GM19395 (cell line): Measurements from ENCODE around the gene SRPK3.

Source experiments
- ATAC-seq: cut with Tn5 transposase; IDR thresholded peaks from one replicate; pipeline ENCODE4 v1.9.1; 2021; ENCODE audit warnings: mild to moderate bottlenecking, moderate library complexity; ENCODE audit not compliant: unreplicated experiment

SRPK3 gene

DNA sequence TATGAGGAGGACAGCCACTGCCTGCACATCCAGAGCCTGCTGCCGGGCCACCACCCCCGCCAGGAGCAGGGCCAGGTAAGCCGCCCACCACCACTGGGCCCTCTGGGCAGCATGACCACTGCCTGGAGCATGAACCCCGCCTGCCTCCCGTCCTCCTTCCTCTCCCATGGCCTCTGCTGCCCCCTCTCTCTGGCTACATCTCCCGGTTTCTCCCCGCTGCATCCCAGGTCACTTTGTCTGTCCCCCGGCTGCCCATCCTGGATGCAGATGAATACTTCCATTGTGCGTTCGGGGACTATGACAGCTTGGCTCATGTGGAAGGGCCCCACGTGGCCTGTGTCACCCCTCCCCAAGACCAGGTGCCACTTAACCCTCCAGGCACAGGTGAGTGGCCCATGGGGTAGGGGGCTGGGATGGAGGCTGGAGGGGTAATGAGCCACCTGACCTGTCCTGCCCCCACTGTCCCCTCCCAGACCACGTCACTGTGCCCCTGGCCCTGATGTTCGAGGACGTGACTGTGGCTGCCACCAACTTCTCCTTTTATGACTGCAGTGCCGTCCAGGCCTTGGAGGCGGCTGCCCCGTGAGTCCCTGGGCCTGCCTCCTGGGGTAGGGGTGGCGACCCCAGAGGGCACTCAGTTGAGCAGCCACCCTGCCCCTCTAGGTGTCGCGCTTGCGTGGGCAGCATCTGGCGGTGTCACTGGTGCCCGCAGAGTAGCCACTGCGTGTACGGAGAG lies 10.8 kb upstream of the SRPK3 start:
- ATAC-seq: no peak

DNA sequence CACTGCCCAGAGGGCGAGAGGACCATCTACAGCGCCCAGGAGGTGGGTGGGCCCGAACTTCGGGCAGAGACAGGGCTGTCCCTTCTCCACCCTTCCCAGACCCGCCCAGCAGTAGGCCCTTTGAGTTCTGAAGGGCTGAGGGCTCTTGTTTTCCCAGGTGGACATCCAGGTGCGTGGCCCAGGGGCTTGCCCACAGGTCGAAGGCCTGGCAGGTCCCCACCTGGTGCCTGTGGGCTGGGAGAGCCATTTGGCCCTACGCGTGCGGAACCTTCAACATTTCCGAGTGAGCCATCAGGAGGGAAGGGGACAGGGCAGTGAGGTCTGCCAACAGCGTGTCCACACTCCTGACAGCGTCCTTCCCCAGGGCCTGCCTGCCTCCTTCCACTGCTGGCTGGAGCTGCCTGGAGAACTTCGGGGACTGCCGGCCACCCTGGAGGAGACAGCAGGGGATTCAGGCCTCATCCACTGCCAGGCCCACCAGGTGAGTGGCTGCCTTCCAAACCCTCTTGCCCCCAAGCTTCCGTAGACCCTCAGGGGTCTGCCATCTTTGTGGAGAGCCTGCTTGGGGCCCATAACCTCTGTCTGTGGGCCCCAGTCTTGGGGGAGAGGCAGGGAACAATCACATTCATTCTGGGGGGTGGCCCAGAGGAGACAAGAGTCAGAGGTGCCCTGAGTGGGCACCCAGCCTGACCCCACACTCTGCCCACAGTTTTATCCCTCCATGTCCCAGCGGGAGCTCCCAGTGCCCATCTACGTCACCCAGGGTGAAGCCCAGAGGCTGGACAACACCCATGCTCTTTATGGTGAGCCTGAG lies 10.0 kb upstream of the SRPK3 start:
- ATAC-seq: no peak

DNA sequence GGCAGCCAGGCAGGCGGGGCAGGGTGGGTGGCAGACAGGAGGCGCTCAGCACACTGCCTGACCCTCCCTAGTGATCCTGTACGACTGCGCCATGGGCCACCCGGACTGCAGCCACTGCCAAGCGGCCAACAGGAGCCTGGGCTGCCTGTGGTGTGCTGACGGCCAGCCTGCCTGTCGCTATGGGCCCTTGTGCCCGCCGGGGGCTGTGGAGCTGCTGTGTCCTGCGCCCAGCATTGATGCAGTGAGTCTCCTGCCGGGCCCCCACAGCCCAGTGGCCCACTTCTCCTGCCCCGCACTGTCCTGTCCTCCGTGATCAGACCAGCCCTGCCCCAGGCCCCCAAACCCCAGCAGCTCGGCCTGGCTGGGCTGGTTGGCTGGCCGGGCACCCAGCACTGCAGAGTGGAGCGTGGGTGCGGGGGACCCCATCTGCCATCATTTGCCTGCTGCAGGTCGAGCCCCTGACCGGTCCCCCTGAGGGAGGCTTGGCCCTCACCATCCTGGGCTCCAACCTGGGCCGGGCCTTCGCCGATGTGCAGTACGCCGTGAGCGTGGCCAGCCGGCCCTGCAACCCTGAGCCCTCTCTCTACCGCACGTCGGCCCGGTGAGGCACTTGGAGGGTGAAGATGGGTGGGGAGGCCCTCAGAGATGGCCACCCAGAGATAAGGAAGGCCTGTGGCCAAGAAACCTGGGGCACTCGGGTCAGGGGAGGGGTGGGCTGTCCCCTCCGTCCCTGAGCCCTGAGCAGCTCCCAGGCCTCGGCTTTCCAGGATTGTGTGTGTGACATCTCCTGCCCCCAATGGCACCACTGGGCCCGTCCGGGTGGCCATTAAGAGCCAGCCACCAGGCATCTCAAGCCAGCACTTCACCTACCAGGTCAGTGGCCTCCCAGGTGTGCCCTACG lies 9.2 kb upstream of the SRPK3 start:
- ATAC-seq: no peak

DNA sequence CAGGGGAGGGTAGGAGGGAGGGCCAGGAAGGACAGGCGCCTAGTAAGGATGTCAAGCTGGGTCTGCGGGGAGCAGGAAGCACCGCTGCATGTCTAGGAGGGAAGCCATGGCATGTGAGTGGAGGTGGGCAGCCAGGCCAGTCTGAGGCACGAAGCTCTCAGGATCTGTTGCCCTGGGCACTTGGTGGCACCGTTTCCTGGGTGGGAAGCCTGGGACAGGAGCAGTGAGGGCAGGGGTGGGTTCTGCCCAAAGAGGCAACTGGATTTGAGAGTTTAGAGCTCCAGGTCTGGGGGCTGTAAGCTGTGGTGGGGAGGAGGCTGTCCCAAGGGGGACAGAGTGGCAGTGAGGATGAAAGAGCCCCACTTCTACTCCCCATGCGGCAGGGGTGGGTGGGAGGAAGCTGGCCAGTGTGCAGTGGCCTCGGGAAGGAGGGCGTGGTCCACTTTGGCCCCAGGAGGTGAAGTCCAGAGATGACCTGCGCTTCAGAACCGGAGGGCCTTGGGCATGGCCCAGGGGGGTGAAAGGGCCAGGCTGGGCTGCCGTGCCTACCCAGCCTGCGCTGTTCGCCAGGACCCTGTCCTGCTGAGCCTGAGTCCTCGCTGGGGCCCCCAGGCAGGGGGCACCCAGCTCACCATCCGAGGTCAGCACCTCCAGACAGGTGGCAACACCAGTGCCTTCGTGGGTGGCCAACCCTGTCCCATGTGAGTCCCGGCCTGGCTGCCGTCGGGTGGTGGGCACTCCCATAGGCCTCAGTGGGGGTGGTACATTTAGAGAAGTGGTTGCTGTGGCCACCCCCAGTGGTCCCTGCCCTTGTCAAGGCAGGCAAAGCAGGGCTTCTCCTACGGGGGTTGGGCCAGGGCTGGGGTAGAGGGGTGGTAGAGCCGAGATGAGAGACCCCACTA lies 8.3 kb upstream of the SRPK3 start:
- ATAC-seq: no peak

DNA sequence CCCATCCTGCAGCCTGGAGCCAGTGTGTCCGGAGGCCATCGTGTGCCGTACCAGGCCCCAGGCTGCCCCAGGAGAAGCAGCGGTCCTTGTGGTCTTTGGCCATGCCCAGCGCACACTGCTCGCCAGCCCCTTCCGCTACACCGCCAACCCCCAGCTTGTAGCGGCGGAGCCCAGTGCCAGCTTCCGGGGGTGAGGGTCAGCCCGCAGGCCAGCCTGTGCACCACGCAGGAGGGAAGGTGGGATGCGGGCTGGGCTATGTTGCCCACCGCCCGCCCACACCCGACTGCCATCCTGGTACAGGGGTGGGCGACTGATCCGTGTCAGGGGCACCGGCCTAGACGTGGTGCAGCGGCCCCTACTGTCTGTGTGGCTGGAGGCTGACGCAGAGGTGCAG lies 7.6 kb upstream of the SRPK3 start:
- ATAC-seq: no peak

DNA sequence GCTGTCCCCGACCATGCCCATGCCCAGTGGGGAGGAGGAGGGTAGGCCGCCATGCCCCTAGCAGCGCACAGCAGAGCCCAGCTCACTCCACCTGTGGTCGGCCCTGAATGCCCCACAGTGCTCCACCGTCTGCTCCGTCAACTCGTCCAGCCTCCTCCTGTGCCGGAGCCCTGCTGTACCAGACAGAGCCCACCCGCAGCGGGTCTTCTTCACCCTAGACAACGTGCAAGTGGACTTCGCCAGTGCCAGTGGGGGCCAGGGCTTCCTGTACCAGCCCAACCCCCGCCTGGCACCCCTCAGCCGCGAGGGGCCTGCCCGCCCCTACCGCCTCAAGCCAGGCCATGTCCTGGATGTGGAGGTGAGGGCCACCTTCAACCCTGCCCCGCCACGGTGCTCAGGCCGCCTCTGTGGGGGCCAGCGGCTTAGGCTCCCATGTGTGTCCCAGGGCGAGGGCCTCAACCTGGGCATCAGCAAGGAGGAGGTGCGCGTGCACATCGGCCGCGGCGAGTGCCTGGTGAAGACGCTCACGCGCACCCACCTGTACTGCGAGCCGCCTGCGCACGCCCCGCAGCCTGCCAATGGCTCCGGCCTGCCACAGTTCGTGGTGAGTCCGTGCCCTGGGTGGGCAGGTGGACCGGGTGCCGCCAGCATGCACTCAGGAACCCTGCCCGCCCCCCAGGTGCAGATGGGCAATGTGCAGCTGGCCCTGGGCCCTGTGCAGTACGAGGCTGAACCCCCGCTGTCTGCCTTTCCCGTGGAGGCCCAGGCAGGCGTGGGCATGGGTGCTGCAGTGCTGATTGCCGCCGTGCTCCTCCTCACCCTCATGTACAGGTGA lies 6.9 kb upstream of the SRPK3 start:
- ATAC-seq: no peak

DNA sequence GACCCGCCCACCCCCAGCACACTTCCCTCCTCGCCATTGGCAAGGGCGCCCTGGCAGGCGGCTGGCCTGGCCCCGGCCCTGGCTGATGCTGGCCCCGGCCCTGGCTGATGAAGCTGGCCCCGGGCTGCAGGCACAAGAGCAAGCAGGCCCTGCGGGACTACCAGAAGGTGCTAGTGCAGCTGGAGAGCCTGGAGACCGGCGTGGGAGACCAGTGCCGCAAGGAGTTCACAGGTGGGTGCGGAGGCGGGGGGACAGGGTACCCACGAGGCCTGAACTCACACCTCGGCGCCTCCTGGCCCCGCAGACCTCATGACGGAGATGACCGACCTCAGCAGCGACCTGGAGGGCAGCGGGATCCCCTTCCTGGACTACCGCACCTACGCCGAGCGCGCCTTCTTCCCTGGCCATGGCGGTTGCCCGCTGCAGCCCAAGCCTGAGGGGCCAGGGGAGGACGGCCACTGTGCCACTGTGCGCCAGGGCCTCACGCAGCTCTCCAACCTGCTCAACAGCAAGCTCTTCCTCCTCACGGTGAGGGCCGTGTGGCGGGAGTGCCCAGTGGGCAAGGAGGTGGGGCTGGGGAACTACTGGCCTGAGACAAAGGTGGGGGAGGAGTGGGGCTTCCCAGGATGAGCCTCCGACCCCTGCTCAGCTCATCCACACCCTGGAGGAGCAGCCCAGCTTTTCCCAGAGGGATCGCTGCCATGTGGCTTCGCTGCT lies 6.1 kb upstream of the SRPK3 start:
- ATAC-seq: no peak

DNA sequence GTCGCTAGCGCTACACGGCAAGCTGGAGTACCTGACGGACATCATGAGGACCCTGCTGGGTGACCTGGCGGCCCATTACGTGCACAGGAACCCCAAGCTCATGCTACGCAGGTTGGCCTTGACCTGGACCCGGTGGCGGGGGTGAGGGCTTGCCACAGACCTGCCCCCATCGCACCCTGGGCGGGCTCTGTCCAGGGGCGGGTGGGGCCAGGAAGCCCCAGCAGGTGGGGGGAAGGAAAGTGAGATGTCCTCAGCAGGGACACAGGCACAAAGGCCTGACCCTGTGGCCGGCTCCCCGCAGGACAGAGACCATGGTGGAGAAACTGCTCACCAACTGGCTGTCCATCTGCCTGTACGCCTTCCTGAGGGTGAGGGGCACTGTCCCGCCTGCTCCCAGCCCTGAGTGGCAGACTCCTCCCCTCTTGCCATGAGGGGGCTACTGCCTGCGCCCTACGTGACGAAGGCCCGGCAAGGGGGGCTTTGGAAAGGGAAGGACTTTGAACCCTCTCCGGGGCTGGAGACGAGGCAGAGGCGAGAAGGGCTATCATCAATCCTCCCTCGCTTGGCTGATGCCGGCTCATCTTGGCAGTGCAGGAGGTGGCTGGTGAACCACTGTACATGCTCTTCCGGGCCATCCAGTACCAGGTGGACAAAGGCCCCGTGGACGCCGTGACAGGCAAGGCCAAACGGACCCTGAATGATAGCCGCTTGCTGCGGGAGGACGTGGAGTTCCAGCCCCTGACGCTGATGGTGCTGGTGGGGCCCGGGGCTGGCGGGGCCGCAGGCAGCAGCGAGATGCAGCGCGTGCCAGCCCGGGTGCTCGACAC lies 5.3 kb upstream of the SRPK3 start:
- no peak for ATAC-seq

DNA sequence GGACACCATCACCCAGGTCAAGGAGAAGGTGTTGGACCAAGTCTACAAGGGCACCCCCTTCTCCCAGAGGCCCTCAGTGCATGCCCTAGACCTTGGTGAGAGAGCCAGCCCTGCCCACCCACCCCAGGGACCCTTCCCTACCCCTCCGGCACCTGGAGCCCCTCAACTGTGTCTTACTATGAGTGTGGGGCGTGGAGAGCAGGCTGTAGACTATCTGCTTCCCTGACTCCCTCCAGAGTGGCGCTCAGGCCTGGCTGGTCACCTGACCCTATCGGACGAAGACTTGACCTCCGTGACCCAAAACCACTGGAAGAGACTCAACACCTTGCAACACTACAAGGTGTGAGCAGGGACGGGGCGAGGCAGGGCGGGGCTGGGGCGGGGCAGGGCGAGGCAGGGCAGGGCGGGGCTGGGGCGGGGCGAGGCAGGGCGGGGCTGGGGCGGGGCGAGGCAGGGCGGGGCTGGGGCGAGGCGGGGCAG lies 4.7 kb upstream of the SRPK3 start:
- ATAC-seq: no peak

DNA sequence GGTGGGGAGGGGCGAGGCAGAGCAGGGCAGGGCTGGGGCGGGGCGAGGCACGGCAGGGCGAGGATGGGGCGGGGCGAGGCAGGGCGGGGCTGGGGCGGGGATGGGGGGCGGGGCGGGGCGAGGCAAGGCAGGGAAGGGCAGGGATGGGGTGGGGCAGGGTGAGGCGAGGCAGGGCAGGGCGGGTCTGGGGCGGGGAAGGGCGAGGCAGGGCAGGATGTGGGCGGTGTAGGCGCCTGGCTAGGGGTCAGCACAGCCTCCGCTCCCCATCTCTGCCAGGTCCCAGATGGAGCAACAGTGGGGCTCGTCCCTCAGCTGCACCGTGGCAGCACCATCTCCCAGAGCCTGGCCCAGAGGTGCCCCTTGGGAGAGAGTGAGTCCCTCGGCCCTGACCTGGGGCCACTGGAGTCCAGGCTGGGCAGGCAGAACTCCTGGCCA lies 4.2 kb upstream of the SRPK3 start:
- ATAC-seq: no peak

DNA sequence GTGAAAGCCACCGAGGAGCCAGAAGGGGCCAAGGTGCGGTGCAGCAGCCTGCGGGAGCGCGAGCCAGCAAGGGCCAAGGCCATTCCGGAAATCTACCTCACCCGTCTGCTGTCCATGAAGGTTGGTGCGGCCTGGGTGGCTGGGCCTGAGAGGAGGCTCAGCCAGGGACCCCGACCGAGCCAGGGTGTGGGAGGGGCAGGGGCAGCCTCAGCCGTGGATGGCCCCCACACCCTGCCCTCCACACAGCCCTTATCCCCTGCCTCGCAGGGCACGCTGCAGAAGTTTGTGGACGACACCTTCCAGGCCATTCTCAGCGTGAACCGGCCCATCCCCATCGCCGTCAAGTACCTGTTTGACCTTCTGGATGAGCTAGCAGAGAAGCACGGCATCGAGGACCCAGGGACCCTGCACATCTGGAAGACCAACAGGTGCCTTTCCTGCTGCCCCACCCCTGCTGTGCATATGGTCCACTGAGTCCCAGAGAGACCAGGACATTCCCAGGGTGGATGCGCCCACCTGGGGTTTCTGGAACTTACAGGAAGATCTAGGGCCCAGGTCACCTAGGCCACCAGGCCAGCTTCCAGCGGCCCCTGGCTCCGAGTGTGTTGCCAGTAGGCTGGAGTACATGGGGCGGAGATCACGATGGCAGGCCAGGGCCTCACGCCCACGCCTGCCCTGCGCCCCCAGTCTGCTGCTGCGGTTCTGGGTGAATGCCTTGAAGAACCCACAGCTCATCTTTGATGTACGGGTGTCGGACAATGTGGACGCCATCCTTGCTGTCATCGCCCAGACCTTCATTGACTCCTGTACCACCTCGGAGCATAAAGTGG lies 3.4 kb upstream of the SRPK3 start:
- no peak for ATAC-seq

DNA sequence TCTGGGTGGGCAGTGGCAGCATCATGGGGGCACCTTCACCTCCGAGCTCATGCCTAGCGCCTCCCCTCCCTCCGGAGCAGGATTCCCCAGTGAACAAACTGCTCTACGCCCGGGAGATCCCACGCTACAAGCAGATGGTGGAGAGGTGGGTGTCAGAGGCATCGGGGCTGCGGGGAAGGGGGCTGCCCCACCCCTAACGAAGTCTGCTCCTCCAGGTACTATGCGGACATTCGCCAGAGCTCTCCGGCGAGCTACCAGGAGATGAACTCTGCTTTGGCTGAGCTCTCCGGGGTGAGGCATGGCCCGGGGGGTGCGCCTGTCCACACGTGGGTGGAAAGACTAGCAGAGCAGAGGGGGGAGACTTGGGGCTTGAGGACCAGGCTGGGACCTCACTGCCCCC lies 2.7 kb upstream of the SRPK3 start:
- no peak for ATAC-seq

DNA sequence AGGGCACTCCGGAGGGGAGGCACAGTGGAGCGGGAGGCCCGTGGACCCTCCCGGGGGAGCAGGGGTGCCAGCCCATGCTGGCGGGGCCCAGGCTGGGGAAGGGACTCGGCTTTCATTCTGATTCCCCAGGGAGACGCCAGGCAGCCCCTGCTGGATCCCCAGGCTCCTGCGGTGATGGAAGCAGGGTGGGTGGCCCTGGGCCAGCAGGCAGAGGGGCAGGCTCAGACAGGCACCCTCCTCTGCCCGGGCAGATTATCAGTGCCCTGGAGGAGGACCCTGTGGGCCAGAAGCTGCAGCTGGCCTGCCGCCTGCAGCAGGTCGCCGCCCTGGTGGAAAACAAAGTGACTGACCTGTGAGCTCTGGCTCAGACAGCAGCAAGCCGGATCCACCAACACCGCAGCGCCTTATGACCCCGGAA lies 2.1 kb upstream of the SRPK3 start:
- no peak for ATAC-seq

DNA sequence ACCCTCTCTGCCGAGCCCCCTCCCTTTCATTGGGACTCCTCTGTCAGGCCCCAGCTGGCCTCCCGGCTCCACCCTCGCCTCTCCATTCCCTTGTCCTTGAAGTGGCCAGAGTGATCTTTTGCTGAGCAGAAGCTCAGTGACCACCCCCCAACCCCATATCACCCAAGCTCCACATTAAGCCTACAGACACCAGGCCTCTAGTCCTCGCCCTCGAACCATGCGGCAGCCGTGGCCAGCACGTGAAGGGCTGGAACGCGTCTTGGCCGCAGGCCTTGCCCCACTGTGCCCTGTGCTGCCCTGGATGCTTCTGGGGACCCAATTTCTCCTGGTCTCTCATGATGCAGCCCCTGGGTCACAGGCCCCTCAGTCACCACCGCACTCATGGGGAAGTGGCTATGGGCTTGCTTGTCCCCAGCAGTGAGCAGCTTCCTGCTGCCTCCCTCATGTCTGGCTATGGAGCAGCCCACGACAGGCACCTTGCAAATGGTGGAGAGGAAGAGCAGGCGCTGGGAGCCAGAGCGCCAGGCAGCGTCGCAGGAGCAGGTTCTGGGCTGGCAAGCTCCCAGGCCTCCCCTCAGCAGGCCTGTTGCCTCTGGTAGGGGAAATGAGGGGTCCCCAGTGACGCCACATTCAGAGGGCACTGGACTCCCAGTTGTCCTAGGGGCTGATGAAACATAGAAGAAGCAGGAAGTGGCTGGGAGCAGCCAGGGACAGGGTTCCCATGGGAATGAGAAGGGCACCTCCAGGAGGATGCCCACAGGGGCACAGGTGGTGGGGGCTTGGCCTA lies 757 bp upstream of the SRPK3 start:
- ATAC-seq: no peak

DNA sequence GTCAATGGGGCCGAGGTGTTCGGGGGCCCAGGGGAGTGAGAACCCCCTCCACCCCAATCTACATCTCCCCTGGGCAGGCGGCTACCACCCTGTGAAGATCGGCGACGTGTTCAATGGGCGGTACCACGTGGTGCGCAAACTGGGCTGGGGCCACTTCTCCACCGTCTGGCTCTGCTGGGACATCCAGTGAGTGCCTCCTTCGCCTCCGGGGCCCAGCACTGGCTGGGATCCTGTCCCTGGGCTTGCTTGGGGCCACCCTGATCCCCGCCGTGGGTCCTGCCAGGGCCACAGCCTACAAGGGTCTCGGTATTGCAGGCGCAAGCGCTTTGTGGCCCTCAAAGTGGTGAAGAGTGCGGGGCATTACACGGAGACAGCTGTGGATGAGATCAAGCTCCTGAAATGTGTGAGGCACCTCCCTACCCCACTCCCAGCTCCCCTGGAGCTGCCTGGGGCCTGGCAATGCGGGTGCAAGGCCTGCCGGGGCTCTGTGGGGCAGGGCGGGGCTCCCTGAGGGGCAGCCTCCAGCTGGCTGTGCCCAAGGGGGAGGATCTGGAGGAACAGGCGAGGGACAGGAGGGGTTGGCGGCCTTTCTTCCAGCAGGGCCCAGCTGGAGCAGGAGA lies 697 bp downstream of the SRPK3 start:
- no peak for ATAC-seq

DNA sequence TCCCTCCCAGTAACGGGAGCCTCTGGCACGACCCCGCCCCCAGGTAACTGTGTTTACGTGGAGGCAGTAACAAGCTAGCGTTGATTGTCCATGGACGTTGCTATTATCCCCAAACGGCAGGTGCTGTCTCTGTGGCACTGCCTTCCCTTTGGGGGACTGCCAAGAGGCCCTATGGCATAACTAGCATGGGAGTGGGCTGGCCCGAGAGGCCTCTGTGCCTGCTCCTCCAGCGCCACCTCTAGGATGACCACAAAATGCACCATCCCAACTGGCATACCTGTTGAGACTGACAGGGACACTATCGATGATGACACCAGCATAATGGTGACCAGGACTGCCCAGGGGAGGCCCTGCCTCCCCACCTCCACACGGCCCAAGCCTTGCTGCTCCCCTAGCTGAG lies 1.5 kb downstream of the SRPK3 start:
- no peak for ATAC-seq
